ENCODE results near the gene CCL18.

Gene CCL18

GRCh38 chr17:36048066-36048465, 16.0 kb upstream of the CCL18 start:
- Histone ChIP-seq H3K36me3 (ENCODE audit: low read length) (no peaks in the 10 kb centered on the region), H3K9me2 (replicated peaks; ENCODE audit: insufficient read depth, low read length) (no peaks in the 10 kb centered on the region), H3K4me2 (ENCODE audit: low read depth, low read length, poor library complexity, severe bottlenecking) (no peak overlapping the region), H3K9ac (ENCODE audit: low read length) (no peak overlapping the region), H3K9me3 (ENCODE audit: insufficient read depth, low read length) (no peaks in the 10 kb centered on the region; the same call in 1 of the 2 replicates), H3K79me2 (ENCODE audit: insufficient read depth, low read length) (no peaks in the 10 kb centered on the region), H3K27me3 (ENCODE audit: low read length) (no peaks in the 10 kb centered on the region), H4K20me1 (ENCODE audit: low read depth, low read length) (no peaks in the 10 kb centered on the region), H3F3A (ENCODE audit: insufficient read depth) (no peaks in the 10 kb centered on the region), H3K27ac (ENCODE audit: low read depth, low read length) (no peak overlapping the region), H3K4me3 (ENCODE audit: insufficient read depth, low read length, poor library complexity, severe bottlenecking) (no peak overlapping the region), H2AFZ (ENCODE audit: low read depth, low read length, severe bottlenecking) (no peak overlapping the region)
- no peak for TF ChIP-seq EZH2phosphoT487 (conservative IDR thresholded peaks at IDR 0.05; ENCODE audit: low read length)
- TF ChIP-seq CTCF (IDR thresholded peaks at IDR 0.05; ENCODE audit: insufficient read depth, low read length, poor library complexity, severe bottlenecking): no peak

GRCh38 chr17:36049643-36050042, 14.4 kb upstream of the CCL18 start:
- no peak overlapping the region for H3K4me2 ChIP-seq (ENCODE audit: low read depth, low read length, poor library complexity, severe bottlenecking)
- no peaks in the 10 kb centered on the region for H3K36me3 ChIP-seq (ENCODE audit: low read length)
- H3K9me3 ChIP-seq (ENCODE audit: insufficient read depth, low read length): no peaks in the 10 kb centered on the region; the same call in 1 of the 2 replicates
- H3K9me2 ChIP-seq (replicated peaks; ENCODE audit: insufficient read depth, low read length): no peaks in the 10 kb centered on the region
- H3K9ac ChIP-seq (ENCODE audit: low read length): no peak overlapping the region
- H3F3A ChIP-seq (ENCODE audit: insufficient read depth): no peaks in the 10 kb centered on the region
- no peak for TF ChIP-seq EZH2phosphoT487 (conservative IDR thresholded peaks at IDR 0.05; ENCODE audit: low read length)
- TF ChIP-seq CTCF (IDR thresholded peaks at IDR 0.05; ENCODE audit: insufficient read depth, low read length, poor library complexity, severe bottlenecking): no peak
- no peak overlapping the region for H3K27ac ChIP-seq (ENCODE audit: low read depth, low read length)
- H3K4me3 ChIP-seq (ENCODE audit: insufficient read depth, low read length, poor library complexity, severe bottlenecking): no peak overlapping the region
- H4K20me1 ChIP-seq (ENCODE audit: low read depth, low read length): no peaks in the 10 kb centered on the region
- H3K27me3 ChIP-seq (ENCODE audit: low read length): no peaks in the 10 kb centered on the region
- no peaks in the 10 kb centered on the region for H3K79me2 ChIP-seq (ENCODE audit: insufficient read depth, low read length)
- no peak overlapping the region for H2AFZ ChIP-seq (ENCODE audit: low read depth, low read length, severe bottlenecking)

GRCh38 chr17:36055171-36055570, 8.9 kb upstream of the CCL18 start:
- no peak overlapping the region for H3K9ac ChIP-seq (ENCODE audit: low read length)
- no peaks in the 10 kb centered on the region for H4K20me1 ChIP-seq (ENCODE audit: low read depth, low read length)
- H2AFZ ChIP-seq (ENCODE audit: low read depth, low read length, severe bottlenecking): no peak overlapping the region
- H3K27ac ChIP-seq (ENCODE audit: low read depth, low read length): no peak overlapping the region
- no peak overlapping the region for H3K4me3 ChIP-seq (ENCODE audit: insufficient read depth, low read length, poor library complexity, severe bottlenecking)
- no peaks in the 10 kb centered on the region for H3K79me2 ChIP-seq (ENCODE audit: insufficient read depth, low read length)
- no peaks in the 10 kb centered on the region for H3K9me3 ChIP-seq (ENCODE audit: insufficient read depth, low read length)
- H3K4me2 ChIP-seq (ENCODE audit: low read depth, low read length, poor library complexity, severe bottlenecking): no peak overlapping the region
- no peak for TF ChIP-seq EZH2phosphoT487 (conservative IDR thresholded peaks at IDR 0.05; ENCODE audit: low read length)
- no peak for TF ChIP-seq CTCF (IDR thresholded peaks at IDR 0.05; ENCODE audit: insufficient read depth, low read length, poor library complexity, severe bottlenecking)
- no peaks in the 10 kb centered on the region for H3F3A ChIP-seq (ENCODE audit: insufficient read depth)
- no peaks in the 10 kb centered on the region for H3K36me3 ChIP-seq (ENCODE audit: low read length)
- no peaks in the 10 kb centered on the region for H3K9me2 ChIP-seq (replicated peaks; ENCODE audit: insufficient read depth, low read length)
- no peaks in the 10 kb centered on the region for H3K27me3 ChIP-seq (ENCODE audit: low read length)
